ENCODE results near the gene LPCAT1.

LPCAT1 gene

DNA sequence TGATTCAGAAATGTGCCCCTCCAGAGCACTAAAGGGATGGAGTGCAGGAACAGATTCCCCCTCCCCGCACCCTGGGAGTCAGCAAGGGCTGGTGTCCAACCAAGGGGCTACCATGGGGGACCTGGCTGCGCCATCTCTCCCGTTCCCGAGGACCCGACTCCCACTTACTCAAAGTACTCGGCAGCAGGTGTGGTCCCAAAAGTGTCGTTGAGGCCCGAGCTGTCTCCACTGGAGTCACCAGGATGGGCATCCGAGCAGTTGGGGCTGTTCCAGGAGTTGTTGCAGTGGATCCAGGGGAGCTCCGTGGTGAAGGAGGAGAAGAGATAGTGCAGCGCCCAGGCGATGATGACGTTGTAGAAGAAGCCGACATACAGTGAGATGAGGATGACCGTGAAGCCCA lies 91.5 kb downstream of the LPCAT1 start:
- in situ Hi-C loops (cut with MboI; ENCODE audit: low sequenced_read_pairs, unreplicated experiment) = no loop called here
- DNase-seq (ENCODE audit: low spot score) = no peak
- TF ChIP-seq, protein P1, sequence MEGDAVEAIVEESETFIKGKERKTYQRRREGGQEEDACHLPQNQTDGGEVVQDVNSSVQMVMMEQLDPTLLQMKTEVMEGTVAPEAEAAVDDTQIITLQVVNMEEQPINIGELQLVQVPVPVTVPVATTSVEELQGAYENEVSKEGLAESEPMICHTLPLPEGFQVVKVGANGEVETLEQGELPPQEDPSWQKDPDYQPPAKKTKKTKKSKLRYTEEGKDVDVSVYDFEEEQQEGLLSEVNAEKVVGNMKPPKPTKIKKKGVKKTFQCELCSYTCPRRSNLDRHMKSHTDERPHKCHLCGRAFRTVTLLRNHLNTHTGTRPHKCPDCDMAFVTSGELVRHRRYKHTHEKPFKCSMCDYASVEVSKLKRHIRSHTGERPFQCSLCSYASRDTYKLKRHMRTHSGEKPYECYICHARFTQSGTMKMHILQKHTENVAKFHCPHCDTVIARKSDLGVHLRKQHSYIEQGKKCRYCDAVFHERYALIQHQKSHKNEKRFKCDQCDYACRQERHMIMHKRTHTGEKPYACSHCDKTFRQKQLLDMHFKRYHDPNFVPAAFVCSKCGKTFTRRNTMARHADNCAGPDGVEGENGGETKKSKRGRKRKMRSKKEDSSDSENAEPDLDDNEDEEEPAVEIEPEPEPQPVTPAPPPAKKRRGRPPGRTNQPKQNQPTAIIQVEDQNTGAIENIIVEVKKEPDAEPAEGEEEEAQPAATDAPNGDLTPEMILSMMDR (IDR thresholded peaks at IDR 0.05; ENCODE audit: borderline replicate concordance, control extremely low read depth, extremely low read depth, insufficient read depth, missing control alignments) = no peak

DNA sequence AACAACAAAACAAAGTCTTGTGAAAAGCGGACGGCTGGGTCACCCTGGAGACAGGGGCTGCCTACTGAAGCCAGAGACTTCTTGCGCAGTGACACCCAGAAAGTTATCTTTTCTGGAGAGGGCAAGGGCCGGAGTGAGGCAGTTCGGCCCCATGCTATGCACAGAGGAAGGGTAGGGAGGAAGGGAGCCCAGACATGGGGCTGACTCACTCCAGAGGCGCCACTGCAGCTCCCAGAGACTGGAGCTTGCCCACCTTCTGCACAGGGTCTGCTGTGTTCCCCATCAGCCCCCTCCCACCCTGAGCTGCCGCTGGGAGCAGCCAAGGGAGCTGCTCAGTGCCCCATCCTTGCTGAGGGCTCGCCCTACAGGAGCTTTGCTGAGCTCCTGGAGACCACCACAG lies 91.9 kb downstream of the LPCAT1 start:
- DNase-seq (ENCODE audit: low spot score) = no peak
- TF ChIP-seq, protein P1 (IDR thresholded peaks at IDR 0.05; ENCODE audit: borderline replicate concordance, control extremely low read depth, extremely low read depth, insufficient read depth, missing control alignments) = no peak
- in situ Hi-C loops (cut with MboI; ENCODE audit: low sequenced_read_pairs, unreplicated experiment) = no loop called here

DNA sequence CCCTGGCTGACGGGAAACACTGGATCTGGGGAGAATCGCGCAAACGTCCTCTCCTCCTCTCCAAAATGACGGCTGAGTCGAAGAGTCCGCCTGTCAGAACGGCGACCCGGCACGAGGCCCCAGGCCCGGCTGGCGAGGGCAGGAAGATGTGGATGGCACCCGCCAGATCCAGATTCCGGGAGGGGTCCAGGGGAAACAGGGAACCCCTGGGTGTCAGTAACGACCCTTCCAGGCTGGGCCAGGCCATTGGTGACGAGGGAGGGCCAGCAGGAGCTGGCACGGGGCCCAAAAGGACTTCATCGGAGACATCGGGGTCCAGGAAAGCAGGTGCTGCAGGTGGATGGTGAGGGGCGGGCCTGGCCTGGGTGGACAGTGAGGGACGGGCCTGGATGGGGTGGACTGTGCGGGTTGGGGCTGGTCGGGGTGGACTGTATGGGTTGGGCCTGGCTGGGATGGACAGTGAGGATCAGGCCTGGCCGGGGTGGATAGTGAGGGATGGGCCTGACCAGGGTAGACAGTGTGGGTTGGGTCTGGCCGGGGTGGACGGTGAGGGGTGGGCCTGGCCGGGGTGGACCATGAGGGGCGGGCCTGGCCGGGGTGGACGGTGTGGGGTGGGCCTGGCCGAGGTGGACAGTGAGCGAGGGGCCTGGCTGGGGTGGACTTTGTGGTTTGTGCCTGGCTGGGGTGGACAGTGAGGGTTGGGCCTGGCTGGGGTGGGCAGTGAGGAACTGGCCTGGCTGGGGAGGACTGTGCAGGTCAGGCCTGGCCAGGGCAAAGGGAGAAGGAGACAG lies 92.5 kb downstream of the LPCAT1 start:
- TF ChIP-seq, protein P1 (IDR thresholded peaks at IDR 0.05; ENCODE audit: borderline replicate concordance, control extremely low read depth, extremely low read depth, insufficient read depth, missing control alignments) = no peak
- in situ Hi-C loops (cut with MboI; ENCODE audit: low sequenced_read_pairs, unreplicated experiment) = no loop called here
- no peak for DNase-seq (ENCODE audit: low spot score)

DNA sequence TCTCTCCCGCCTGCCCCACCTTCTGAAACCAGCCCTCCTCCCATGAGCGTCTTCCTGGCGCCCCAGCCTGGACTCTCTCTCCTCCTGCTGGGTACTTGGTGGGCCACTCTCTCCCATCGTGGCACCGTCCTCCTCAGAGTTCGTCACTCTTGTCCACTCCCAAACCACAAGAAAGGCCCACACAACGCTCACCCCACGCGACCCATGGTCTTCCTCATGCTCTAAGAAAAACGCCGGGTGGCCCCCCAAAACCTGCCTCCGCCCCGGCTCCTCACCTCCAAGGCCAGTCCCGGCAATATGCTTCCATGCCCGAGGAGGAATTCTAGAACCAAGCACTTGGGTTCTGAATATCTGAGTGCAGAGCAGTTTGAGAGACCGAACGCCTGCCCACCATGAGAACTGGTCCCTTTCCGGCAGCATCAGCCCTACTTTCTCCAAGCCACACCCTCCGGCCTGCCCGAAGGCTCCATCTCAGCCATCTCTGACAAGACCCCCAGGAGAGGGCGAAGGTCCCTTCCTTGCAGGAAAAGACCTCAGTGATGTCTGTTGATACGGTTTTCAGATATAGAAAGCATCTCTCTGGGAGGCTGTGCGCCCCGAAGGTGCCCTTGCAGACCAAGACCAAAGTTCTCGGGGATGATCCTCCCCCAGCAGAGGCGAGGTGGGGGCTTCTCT lies 93.5 kb downstream of the LPCAT1 start:
- no peak for DNase-seq (ENCODE audit: low spot score)
- in situ Hi-C loops (cut with MboI; ENCODE audit: low sequenced_read_pairs, unreplicated experiment) = no loop called here
- TF ChIP-seq, protein P1 (IDR thresholded peaks at IDR 0.05; ENCODE audit: borderline replicate concordance, control extremely low read depth, extremely low read depth, insufficient read depth, missing control alignments) = no peak

DNA sequence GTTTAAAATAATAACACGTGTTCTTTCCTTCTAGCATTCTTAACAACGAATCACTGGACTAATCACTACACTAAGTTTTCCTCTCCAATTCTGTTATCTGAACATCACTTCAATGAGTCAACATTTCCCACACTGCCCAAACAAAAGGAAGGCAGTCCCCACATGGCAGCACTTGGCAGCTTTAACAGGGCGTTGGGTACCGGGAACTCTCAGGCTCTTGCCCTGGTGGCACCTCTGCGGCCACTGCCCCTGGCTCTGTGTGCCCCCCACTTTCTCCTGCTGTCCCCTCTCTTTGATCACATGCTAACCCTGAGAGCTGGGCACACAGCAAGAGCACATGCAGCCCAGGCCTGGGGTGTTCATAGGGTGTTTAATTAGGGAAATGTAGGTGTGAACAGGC lies 94.3 kb downstream of the LPCAT1 start:
- in situ Hi-C loops (cut with MboI; ENCODE audit: low sequenced_read_pairs, unreplicated experiment) = no loop called here
- no peak for DNase-seq (ENCODE audit: low spot score)
- TF ChIP-seq, protein P1 (IDR thresholded peaks at IDR 0.05; ENCODE audit: borderline replicate concordance, control extremely low read depth, extremely low read depth, insufficient read depth, missing control alignments) = no peak

DNA sequence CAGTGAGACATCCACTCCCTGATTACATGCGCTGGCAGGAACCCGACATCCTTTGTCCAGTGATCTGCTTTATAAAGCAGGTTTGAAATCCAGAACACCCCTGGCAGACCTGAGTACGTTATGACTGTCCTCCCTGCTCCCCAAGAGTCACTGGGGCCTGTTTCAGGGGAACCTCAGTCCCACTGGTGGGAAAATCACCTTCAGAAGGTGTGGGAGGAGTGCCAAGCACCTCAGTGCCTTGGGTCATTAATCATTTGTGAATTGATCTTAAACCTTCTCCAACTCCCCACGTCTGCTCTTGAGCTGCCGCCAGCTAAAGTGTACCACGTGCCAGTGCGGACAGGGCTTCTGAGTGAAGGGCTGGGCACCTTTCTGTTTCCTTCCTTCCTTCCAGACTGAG lies 94.7 kb downstream of the LPCAT1 start:
- in situ Hi-C loops (cut with MboI; ENCODE audit: low sequenced_read_pairs, unreplicated experiment) = no loop called here
- TF ChIP-seq, protein P1 (IDR thresholded peaks at IDR 0.05; ENCODE audit: borderline replicate concordance, control extremely low read depth, extremely low read depth, insufficient read depth, missing control alignments) = no peak
- no peak for DNase-seq (ENCODE audit: low spot score)

Data from GM13976 (cell line).